Activated naive CD4-positive, alpha-beta T cell treated with anti-CD3 and anti-CD28 coated beads, Interleukin-2, amount 50 U/mL, for 24 hours (primary cell): Measurements from ENCODE around the gene ERGIC2.
"Not testable (repeated sequence)": the region's sequence is repeated elsewhere in the genome, so short reads cannot be mapped to it uniquely, and the experiment has no call there.

ENCODE experiments used
- H3K27ac Mint-ChIP-seq: one replicate; pipeline ENCODE4 v1.8.0; 2021; ENCODE audit warnings: mild to moderate bottlenecking, mixed read lengths
- H3K27me3 Mint-ChIP-seq: one replicate; pipeline ENCODE4 v1.8.0; 2021; ENCODE audit warnings: mixed read lengths
- H3K36me3 Mint-ChIP-seq: one replicate; pipeline ENCODE4 v1.8.0; 2021; ENCODE audit warnings: mixed read lengths
- H3K4me1 Mint-ChIP-seq: one replicate; pipeline ENCODE4 v1.8.0; 2021; ENCODE audit warnings: mixed read lengths
- H3K4me3 Mint-ChIP-seq: one replicate; pipeline ENCODE4 v1.8.0; 2021; ENCODE audit warnings: mild to moderate bottlenecking, mixed read lengths
- H3K9me3 Mint-ChIP-seq: one replicate; pipeline ENCODE4 v1.8.0; 2021; ENCODE audit warnings: mixed read lengths

The ERGIC2 gene

DNA sequence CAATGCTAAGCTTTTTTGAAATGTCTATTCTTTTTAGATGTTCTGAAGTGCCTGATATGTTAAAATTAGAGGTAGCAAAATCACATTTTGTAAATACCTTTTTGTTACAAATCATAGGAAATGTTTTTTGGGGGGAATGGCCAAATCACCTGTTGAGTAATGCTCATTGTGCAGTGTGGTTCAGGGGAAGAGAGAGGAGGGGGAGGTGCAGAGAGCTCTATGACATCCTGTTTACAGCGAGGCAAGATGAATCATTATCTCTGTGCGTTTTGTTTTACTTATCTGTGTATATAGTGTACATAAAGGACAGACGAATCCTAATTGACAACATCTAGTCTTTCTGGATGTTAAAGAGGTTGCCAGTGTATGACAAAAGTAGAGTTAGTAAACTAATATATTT, 9.4 kb upstream of the ERGIC2 start:
- H3K4me1 Mint-ChIP-seq: peaks cover 20% of the 10 kb centered on the region
- H3K9me3 Mint-ChIP-seq: peaks cover 12% of the 10 kb centered on the region
- H3K27me3 Mint-ChIP-seq, H3K36me3 Mint-ChIP-seq: not testable (repeated sequence)
- peak overlapping the region; percentile 76 for H3K4me3 Mint-ChIP-seq
- peak overlapping the region; percentile 97 for H3K27ac Mint-ChIP-seq

DNA sequence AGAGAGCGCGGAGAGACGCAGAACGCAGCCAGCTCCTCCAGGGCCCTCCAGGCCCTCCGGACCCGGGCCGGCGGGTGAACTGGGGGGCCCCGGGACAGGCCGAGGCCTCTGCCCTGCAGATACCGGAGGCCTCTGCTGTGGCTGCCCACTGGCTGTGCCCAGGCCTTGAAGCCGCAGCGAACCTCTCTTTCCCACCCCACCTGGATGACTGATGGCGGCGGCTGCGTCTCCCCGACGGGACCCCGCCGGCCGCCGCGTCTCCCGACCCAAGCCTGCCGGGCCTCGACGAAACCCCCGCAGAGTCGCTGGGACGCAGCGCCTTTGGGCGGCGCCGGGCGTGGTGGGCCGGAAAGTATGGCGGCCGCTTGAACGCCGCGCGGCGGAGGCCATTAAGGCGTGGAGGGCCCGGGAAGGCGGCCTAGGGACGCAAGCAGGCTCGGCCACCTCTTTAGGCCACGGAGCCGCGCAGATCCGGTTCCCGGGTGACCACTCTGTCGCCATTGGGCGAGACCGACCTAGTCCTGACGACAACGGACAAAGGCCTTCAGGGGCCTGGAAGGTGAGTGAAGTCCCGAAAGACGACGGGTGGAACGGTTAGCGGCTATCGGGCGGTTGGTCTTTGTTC, 8.4 kb upstream of the ERGIC2 start:
- no peak overlapping the region for H3K4me3 Mint-ChIP-seq
- peaks cover 20% of the 10 kb centered on the region for H3K4me1 Mint-ChIP-seq
- H3K27ac Mint-ChIP-seq: peak overlapping the region; percentile 81
- H3K36me3 Mint-ChIP-seq: peaks cover 5% of the 10 kb centered on the region
- H3K9me3 Mint-ChIP-seq: peaks cover 12% of the 10 kb centered on the region
- no peaks in the 10 kb centered on the region for H3K27me3 Mint-ChIP-seq

DNA sequence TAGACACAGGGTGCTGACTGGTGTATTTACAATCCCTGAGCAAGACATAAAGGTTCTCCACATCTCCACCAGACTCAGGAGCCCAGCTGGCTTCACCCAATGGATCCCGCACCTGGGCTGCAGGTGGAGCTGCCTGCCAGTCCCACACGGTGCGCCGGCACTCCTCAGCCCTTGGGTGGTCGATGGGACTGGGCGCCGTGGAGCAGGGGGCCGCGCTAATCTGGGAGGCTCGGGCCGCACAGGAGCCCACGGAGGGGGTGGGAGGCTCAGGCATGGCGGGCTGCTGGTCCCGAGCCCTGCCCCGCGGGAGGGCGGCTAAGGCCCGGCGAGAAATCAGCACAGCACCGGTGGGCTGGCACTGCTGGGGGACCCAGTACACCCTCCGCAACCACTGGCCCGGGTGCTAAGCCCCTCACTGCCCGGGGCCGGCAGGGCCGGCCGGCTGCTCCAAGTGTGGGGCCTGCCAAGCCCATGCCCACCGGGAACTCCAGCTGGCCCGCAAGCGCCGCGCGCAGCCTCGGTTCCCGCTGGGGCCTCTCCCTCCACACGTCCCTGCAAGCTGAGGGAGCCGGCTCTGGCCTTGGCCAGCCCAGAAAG, 5.2 kb upstream of the ERGIC2 start:
- H3K36me3 Mint-ChIP-seq, H3K4me3 Mint-ChIP-seq, H3K27ac Mint-ChIP-seq, H3K9me3 Mint-ChIP-seq, H3K27me3 Mint-ChIP-seq: not testable (repeated sequence)
- peaks cover 30% of the 10 kb centered on the region for H3K4me1 Mint-ChIP-seq

DNA sequence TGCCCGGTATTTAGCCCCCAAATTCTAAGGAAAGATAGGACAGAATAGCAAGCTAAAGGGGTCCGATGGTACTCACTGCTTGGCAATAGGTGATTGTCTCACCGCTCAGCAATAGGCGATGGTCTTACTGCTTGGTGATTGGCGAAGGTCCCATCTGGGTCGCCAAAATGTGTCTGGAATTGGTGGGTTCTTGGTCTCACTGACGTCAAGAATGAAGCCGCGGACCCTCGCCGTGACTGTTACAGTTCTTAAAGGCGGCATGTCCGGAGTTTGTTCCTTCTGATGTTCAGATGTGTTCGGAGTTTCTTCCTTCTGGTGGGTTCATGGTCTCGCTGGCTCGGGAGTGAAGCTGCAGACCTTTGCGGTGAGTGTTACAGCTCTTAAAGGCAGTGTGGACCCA, 4.2 kb upstream of the ERGIC2 start:
- H3K4me1 Mint-ChIP-seq: peaks cover 25% of the 10 kb centered on the region
- H3K36me3 Mint-ChIP-seq, H3K27me3 Mint-ChIP-seq, H3K27ac Mint-ChIP-seq, H3K4me3 Mint-ChIP-seq, H3K9me3 Mint-ChIP-seq: not testable (repeated sequence)

DNA sequence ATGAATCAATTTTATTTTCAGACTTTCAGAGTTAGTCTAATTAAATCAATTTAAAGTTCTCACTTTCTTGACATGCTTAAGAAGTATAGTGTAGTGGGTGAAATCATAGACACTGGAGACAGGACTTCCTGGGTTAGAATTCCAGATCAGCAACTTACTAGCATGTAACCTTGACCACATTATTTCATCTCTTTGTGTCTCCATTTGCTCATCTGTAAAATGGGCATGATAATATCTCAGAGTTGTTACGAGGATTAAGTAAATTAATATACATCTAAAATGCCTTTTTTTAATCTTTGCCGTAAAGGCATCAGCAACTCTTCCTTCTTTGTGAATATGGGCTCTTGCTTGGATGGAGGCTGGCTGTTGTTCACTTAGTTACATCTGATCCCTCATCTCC, 1.3 kb upstream of the ERGIC2 start:
- peaks cover 46% of the 10 kb centered on the region for H3K4me1 Mint-ChIP-seq
- H3K36me3 Mint-ChIP-seq: no peaks in the 10 kb centered on the region
- H3K9me3 Mint-ChIP-seq: no peaks in the 10 kb centered on the region
- peak overlapping the region; percentile 97 for H3K4me3 Mint-ChIP-seq
- no peaks in the 10 kb centered on the region for H3K27me3 Mint-ChIP-seq
- H3K27ac Mint-ChIP-seq: peak overlapping the region; percentile 76

DNA sequence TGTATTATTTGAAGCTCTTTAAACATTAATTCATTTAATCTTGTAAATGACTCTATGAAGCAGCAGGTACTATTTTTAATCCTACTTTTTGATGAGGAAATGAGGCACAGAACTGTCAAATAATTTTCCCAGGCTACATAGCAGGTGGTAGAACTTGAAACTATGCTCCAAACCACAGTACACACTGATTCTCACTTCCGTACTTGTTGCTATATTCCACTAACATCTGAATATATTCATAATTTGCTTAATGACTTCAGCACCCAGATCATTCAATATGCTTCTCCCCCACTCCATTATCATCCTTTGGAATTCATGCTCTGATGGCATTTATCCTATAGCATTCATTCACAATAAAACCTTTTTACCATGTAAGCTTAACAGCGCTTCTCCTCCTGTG, 4.9 kb downstream of the ERGIC2 start:
- Mint-ChIP-seq H3K4me3 (no peak overlapping the region), H3K4me1 (peaks cover 61% of the 10 kb centered on the region), H3K9me3 (no peaks in the 10 kb centered on the region), H3K27me3 (no peaks in the 10 kb centered on the region), H3K36me3 (peaks cover 8% of the 10 kb centered on the region), H3K27ac (no peak overlapping the region)

DNA sequence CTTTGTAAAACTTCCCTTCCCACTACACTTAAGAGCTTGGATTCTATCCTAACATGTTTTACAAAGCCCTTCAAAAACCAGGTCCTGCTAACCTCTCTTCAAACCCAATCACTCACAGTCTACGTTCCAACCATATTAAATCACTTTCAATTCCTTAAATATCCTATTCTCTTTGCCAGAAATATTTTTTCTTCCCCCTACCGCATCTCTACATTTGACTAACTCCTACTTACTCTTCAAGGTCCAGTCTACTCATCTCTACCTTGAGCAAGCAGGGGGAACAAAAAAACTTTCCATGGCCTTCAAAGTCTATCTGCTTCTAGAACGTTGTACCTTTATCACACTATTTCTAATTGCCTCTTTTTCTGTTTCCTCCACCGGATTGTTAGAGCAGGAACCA, 6.1 kb downstream of the ERGIC2 start:
- Mint-ChIP-seq H3K27ac (no peak overlapping the region), H3K36me3 (peaks cover 8% of the 10 kb centered on the region), H3K4me3 (no peak overlapping the region), H3K9me3 (no peaks in the 10 kb centered on the region), H3K27me3 (no peaks in the 10 kb centered on the region), H3K4me1 (peaks cover 55% of the 10 kb centered on the region)

DNA sequence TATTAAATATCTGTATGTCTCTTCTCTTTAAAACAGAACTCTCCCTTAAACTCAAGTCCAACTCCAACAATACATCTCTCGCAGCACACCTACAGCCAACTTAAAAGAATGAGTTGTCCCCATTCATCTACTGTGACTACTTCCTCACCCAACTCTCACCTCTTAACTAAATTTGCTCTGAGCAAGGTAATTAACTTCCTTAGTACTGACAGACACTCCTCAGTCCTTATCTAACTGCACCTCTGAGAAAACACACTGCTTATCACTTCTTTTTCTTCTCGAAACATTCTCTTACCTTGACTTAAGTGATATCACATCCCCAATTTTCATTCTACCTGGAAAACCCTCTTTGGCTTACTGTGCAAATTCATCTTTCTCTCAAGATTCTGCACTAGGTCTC, 7.0 kb downstream of the ERGIC2 start:
- Mint-ChIP-seq H3K36me3 (peaks cover 8% of the 10 kb centered on the region), H3K4me3 (no peak overlapping the region), H3K9me3 (no peaks in the 10 kb centered on the region), H3K27me3 (no peaks in the 10 kb centered on the region), H3K27ac (no peak overlapping the region), H3K4me1 (peaks cover 46% of the 10 kb centered on the region)

DNA sequence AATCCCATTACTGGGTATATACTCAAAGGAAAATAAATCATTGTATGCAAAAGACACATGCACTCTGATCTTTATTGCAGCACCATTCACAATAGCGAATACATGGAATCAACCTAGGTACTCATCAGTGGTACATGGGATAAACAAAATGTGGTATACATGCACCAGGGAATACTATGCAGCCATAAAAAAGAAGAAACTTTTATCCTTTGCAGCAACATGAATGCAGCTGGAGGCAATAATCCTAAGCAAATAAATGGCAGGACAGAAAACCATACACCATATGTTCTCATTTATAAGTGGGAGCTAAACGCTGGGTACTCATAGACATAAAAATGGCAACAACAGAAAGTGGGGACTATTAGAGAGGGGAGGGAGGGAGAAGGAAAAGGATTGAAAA, 15.9 kb downstream of the ERGIC2 start:
- peaks cover 21% of the 10 kb centered on the region for H3K4me1 Mint-ChIP-seq
- H3K4me3 Mint-ChIP-seq: no peak overlapping the region
- H3K36me3 Mint-ChIP-seq: peaks cover 23% of the 10 kb centered on the region
- no peak overlapping the region for H3K27ac Mint-ChIP-seq
- no peaks in the 10 kb centered on the region for H3K9me3 Mint-ChIP-seq
- no peaks in the 10 kb centered on the region for H3K27me3 Mint-ChIP-seq

DNA sequence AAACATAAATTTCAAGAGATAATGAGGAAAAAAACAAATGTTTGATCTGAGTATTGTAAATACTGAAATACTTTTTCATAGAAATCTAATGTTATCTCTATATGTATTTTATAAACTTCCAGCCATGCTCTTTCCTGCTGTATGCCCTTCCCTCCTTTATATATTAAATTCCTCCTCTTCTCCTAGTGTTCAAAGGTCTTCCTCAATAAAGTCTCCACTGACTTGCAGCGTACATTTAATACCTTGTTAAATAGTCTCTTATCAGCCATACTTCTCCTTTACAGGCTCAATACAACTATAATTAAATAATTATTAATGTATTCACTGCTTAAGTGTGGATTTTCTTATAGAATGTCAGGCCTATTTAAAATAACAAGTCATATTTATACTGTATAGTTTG, 26.0 kb downstream of the ERGIC2 start:
- Mint-ChIP-seq H3K27ac (no peak overlapping the region), H3K27me3 (no peaks in the 10 kb centered on the region), H3K36me3 (peaks cover 11% of the 10 kb centered on the region), H3K4me3 (no peak overlapping the region), H3K4me1 (peaks cover 3% of the 10 kb centered on the region), H3K9me3 (no peaks in the 10 kb centered on the region)

DNA sequence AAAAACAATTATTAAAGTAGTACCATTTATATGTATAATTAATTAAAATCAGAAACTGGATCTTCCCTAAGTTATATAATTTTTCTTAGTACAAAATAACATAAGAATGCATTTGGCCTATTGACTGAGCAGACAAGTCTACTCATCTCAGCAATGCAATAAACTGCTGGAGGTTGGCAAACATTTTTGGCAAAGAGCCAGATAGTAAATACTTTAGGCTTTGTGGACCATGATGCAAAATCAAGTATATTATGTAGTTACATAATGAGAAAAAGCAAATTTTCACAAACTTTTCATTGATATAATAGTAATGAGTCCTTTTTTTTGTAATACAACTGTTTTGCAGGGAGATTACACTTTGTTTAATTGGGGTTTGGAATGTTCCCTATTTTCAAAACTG, 30.9 kb downstream of the ERGIC2 start:
- H3K9me3 Mint-ChIP-seq: no peaks in the 10 kb centered on the region
- no peak overlapping the region for H3K4me3 Mint-ChIP-seq
- peaks cover 10% of the 10 kb centered on the region for H3K36me3 Mint-ChIP-seq

DNA sequence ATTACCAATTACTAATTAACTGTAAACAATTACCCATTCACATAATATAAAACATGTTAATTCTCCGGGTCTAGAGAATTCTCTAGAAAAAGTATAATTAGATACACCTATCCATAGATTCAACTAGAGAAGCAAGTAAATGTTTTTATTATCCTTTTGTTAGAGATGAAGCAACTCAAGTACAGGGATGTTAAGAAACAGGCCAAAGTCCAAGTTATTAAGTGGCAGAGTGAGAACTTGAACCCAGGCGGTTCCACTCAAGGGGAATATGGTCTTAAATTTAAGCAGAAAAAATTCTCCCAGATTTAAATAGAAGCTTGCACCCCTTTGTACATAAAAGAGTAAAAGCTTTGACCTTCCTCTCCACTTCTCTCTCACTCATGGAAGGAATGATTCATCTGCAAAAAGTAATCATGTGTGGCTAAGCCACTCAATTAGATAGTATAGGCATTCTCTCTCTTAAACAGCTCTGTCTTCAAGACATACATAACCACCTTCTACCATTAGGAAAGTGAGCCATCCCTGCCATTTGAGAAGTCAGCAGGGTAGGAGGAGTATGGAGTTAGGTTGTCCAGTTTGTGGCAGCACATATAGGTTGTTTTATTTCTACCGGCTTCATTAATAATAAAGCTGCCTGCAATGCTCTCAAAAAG, 34.1 kb downstream of the ERGIC2 start:
- Mint-ChIP-seq H3K27ac (peak overlapping the region; percentile 68), H3K4me1 (peaks cover 14% of the 10 kb centered on the region), H3K36me3 (peaks cover 5% of the 10 kb centered on the region), H3K9me3 (no peaks in the 10 kb centered on the region), H3K27me3 (no peaks in the 10 kb centered on the region), H3K4me3 (no peak overlapping the region)

More for the DNA sequence above, 30.9 kb downstream of the ERGIC2 start:
- Mint-ChIP-seq H3K27me3 (no peaks in the 10 kb centered on the region), H3K27ac (no peak overlapping the region), H3K4me1 (peaks cover 14% of the 10 kb centered on the region)

DNA sequence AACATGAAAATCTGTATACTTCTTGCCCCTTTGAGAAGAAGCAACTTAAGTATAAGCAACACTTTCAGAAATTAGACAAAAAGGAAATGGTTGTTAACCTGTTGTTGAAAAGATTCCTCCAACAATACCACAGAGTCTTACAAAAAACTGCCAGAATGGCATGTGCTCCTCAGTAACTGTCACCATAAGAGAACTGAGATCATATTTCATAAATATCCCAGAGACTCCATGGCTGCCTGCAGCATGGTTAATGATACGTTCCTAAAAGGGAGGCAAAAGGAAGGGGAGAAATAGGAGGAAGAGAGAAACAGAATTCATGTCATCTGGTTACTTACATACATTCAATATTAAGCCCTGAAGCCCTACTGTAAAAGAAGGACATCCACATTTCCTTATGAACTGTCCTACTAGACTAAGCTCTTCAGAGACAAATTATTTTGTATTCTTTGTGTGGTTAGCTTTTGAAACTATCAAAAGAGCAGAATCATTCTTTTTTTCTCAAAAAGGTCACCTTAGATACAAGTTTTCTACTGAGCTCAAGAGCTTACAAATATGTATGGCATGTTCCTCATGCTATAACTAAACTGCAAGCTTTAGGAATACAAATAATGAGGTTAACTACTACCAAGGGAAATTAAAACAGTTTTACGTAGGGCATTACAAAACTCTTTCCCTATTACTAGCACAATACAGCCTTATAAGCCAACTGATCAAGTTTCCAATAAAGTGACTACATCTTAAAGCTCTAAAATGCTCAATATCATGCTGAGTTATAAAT, 37.8 kb downstream of the ERGIC2 start:
- Mint-ChIP-seq H3K4me3 (no peak overlapping the region), H3K9me3 (no peaks in the 10 kb centered on the region), H3K27me3 (no peaks in the 10 kb centered on the region), H3K27ac (peak overlapping the region; percentile 46), H3K36me3 (no peaks in the 10 kb centered on the region), H3K4me1 (peaks cover 7% of the 10 kb centered on the region)

DNA sequence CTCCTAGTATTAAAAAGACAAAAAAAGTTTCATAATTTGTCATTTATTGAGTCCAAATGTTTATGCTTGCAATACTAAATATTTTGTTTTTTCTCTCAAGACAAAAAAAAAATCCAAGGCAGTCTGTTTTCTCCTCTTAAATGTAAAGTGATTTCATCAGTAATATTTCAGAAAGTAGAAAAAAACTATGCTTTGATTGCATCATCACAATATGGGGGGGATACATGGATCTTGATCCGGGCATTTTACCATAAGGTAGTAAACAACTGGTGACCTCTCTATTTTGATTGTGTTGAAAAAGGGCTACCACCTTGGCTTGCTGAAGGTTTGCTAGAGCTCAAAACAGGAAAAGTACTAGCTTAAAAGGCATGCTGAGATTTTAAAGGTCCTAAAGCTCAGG, 43.6 kb downstream of the ERGIC2 start:
- no peak overlapping the region for H3K4me3 Mint-ChIP-seq

DNA sequence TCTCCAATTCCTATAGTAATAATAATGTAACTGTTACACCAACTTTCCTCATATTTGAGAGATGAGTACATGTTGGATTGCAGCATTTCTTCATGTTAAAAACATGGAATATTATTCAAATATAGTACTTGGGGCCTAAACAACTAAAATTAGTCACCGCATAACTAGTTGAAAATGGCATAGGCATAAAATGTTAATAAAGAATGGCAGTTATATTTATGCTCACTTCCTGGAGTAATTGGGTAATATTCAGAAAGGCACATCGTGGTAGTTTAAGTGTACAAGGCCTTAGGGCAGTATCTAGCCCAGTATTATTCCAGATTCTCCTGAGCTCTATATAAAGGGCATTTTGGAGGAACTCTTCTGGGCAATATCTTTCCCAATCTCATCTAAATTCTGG, 46.0 kb downstream of the ERGIC2 start:
- no peaks in the 10 kb centered on the region for H3K27me3 Mint-ChIP-seq
- no peaks in the 10 kb centered on the region for H3K4me1 Mint-ChIP-seq
- no peaks in the 10 kb centered on the region for H3K9me3 Mint-ChIP-seq
- H3K4me3 Mint-ChIP-seq: no peak overlapping the region
- no peak overlapping the region for H3K27ac Mint-ChIP-seq
- peaks cover 7% of the 10 kb centered on the region for H3K36me3 Mint-ChIP-seq

More for the DNA sequence above, 43.6 kb downstream of the ERGIC2 start:
- no peak overlapping the region for H3K27ac Mint-ChIP-seq
- no peaks in the 10 kb centered on the region for H3K4me1 Mint-ChIP-seq
- peaks cover 4% of the 10 kb centered on the region for H3K36me3 Mint-ChIP-seq
- no peaks in the 10 kb centered on the region for H3K27me3 Mint-ChIP-seq
- H3K9me3 Mint-ChIP-seq: no peaks in the 10 kb centered on the region

DNA sequence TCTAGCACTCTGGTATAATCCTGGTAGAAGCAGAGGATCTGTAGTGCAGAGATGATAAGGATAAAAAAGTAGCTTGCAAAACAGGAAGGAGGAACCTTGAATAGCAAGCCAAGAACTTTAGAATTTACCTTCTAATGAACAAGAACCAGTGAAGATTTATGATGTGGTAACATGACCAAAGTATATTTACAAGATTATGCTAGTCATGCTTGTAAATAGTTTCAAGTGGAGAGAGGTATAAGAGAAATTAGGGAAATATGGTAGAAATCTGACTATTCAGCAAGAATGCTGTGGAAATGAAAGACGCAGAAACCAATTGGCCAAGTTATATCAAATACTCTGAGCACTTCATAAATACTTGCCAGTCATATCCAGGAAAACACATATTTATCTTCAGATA, 47.8 kb downstream of the ERGIC2 start:
- Mint-ChIP-seq H3K9me3 (no peaks in the 10 kb centered on the region), H3K4me1 (no peaks in the 10 kb centered on the region), H3K36me3 (peaks cover 7% of the 10 kb centered on the region), H3K27ac (no peak overlapping the region), H3K4me3 (no peak overlapping the region), H3K27me3 (no peaks in the 10 kb centered on the region)
